ENCODE data around the gene PPIH. TPM values are rescaled to one million over a fixed set of nuclear protein-coding genes. Genes with fewer than 3 reads are reported as not detected.
"Not testable (repeated sequence)": the region's sequence is repeated elsewhere in the genome, so short reads cannot be mapped to it uniquely, and the experiment has no call there.

Gene PPIH
- total RNA-seq, 2 experiments from 2014 or later = 90.3 to 98.6 TPM

GRCh38 chr1:42674214-42674613, 16.0 kb downstream of the PPIH start:
- Mint-ChIP-seq H3K27ac (peak overlapping the region; percentile 22), H3K27me3 (no peaks in the 10 kb centered on the region), H3K9me3 (no peaks in the 10 kb centered on the region), H3K4me3 (no peak overlapping the region), H3K4me1 (peaks cover 6% of the 10 kb centered on the region), H3K36me3 (peaks cover 13% of the 10 kb centered on the region)
- ATAC-seq (ENCODE audit: low read depth) = no peak
- no peak for DNase-seq
- POLR2A ChIA-PET = interaction anchor here (0.6 kb wide), 1 partner anchor 596 kb away, joined by 3 read pairs; the partner anchor contains the start of gene TMEM125

GRCh38 chr1:42674682-42675081, 16.5 kb downstream of the PPIH start:
- Mint-ChIP-seq H3K27me3 (no peaks in the 10 kb centered on the region), H3K36me3 (peaks cover 13% of the 10 kb centered on the region), H3K4me1 (peaks cover 6% of the 10 kb centered on the region), H3K9me3 (no peaks in the 10 kb centered on the region), H3K4me3 (no peak overlapping the region), H3K27ac (peak overlapping the region; percentile 22)
- no peak for ATAC-seq (ENCODE audit: low read depth)
- POLR2A ChIA-PET = no interaction called here
- DNase-seq = no peak

- no peak overlapping the region for H3K27ac Mint-ChIP-seq
- no peak overlapping the region for H3K4me3 Mint-ChIP-seq
- H3K4me1 Mint-ChIP-seq = peaks cover 9% of the 10 kb centered on the region
- H3K36me3 Mint-ChIP-seq = peaks cover 11% of the 10 kb centered on the region
- ATAC-seq (ENCODE audit: low read depth) = no peak
- no peak for DNase-seq
- POLR2A ChIA-PET = no interaction called here
- H3K9me3 Mint-ChIP-seq = no peaks in the 10 kb centered on the region
- no peaks in the 10 kb centered on the region for H3K27me3 Mint-ChIP-seq
These were observed 17.2 kb downstream of the PPIH start for GRCh38 chr1:42675467-42675866.

- Mint-ChIP-seq H3K4me3 (no peak overlapping the region), H3K36me3 (peaks cover 9% of the 10 kb centered on the region), H3K27ac (no peak overlapping the region), H3K9me3 (no peaks in the 10 kb centered on the region), H3K4me1 (peaks cover 16% of the 10 kb centered on the region), H3K27me3 (no peaks in the 10 kb centered on the region)
- POLR2A ChIA-PET = interaction anchor here (1.0 kb wide), 1 partner anchor 90 kb away, joined by 4 read pairs; the partner anchor contains the start of genes C1orf50 and P3H1
- no peak for DNase-seq
- no peak for ATAC-seq (ENCODE audit: low read depth)
These were observed 18.4 kb downstream of the PPIH start for GRCh38 chr1:42676534-42677087.

GRCh38 chr1:42679364-42679983, 21.3 kb downstream of the PPIH start:
- Mint-ChIP-seq H3K27ac (peak overlapping the region; percentile 5), H3K27me3 (no peaks in the 10 kb centered on the region), H3K36me3 (peaks cover 18% of the 10 kb centered on the region), H3K4me3 (no peak overlapping the region), H3K4me1 (peaks cover 19% of the 10 kb centered on the region), H3K9me3 (no peaks in the 10 kb centered on the region)
- POLR2A ChIA-PET = interaction anchor here (0.6 to 1.0 kb wide), 3 partner anchors 8 to 220 kb away, joined by 3 to 7 read pairs (median 3); partner anchors contain the start of genes C1orf50 and P3H1
- no peak for DNase-seq
- ATAC-seq (ENCODE audit: low read depth) = no peak

- peak overlapping the region; percentile 5 for H3K27ac Mint-ChIP-seq
- H3K4me3 Mint-ChIP-seq = no peak overlapping the region
- POLR2A ChIA-PET = interaction anchor here (0.6 to 4.7 kb wide), 6 partner anchors 9 to 221 kb away, joined by 3 to 42 read pairs (median 6); partner anchors contain the start of genes C1orf50, P3H1 and PPIH
- H3K9me3 Mint-ChIP-seq = no peaks in the 10 kb centered on the region
- H3K27me3 Mint-ChIP-seq = no peaks in the 10 kb centered on the region
- ATAC-seq (ENCODE audit: low read depth) (no peak), DNase-seq (no peak)
- H3K36me3 Mint-ChIP-seq = peaks cover 24% of the 10 kb centered on the region
- H3K4me1 Mint-ChIP-seq = peaks cover 25% of the 10 kb centered on the region
These were observed 21.8 kb downstream of the PPIH start for GRCh38 chr1:42680055-42680454.

- Mint-ChIP-seq H3K9me3 (no peaks in the 10 kb centered on the region), H3K27me3 (no peaks in the 10 kb centered on the region), H3K36me3 (peaks cover 28% of the 10 kb centered on the region), H3K27ac (peak overlapping the region; percentile 97), H3K4me3 (peak overlapping the region; percentile 94), H3K4me1 (peaks cover 33% of the 10 kb centered on the region)
- no peak for DNase-seq
- ATAC-seq (ENCODE audit: low read depth) = no peak
- POLR2A ChIA-PET = interaction anchor here (0.6 to 4.7 kb wide), 11 partner anchors 10 to 991 kb away, joined by 3 to 42 read pairs (median 7); partner anchors contain the start of genes C1orf50, CCDC30, P3H1 and PPIH
These were observed 22.9 kb downstream of the PPIH start for GRCh38 chr1:42680921-42681683.

- H3K27me3 Mint-ChIP-seq = no peaks in the 10 kb centered on the region
- peak; percentile 92 for DNase-seq
- H3K4me1 Mint-ChIP-seq = peaks cover 39% of the 10 kb centered on the region
- peak; percentile 96 for ATAC-seq (ENCODE audit: low read depth)
- POLR2A ChIA-PET = interaction anchor here (0.6 to 4.7 kb wide), 17 partner anchors 9 to 364 kb away, joined by 3 to 42 read pairs (median 5); partner anchors contain the start of genes C1orf50, CCDC30, P3H1 and PPIH
- peak within 1 kb of the TSS; percentile 95 for H3K4me3 Mint-ChIP-seq
- peak within 1 kb of the TSS; percentile 97 for H3K27ac Mint-ChIP-seq
- H3K9me3 Mint-ChIP-seq = no peaks in the 10 kb centered on the region
- H3K36me3 Mint-ChIP-seq = peaks cover 28% of the 10 kb centered on the region
These were observed 23.7 kb downstream of the PPIH start, which contains the start of gene YBX1 for GRCh38 chr1:42681741-42682483. Gene YBX1 (plus strand): TSS chr1:42682418. CDS start chr1:42682566, 148 bp downstream.

GRCh38 chr1:42682484-42682738, 24.2 kb downstream of the PPIH start:
- H3K27ac Mint-ChIP-seq = peak overlapping the region; percentile 97
- H3K9me3 Mint-ChIP-seq, DNase-seq, H3K27me3 Mint-ChIP-seq: not testable (repeated sequence)
- POLR2A ChIA-PET = interaction anchor here (0.7 to 4.7 kb wide), 16 partner anchors 9 to 365 kb away, joined by 3 to 42 read pairs (median 6); partner anchors contain the start of genes C1orf50, CCDC30, P3H1 and PPCS
- H3K36me3 Mint-ChIP-seq = peaks cover 30% of the 10 kb centered on the region
- ATAC-seq (ENCODE audit: low read depth) = peak; percentile 13
- peaks cover 41% of the 10 kb centered on the region for H3K4me1 Mint-ChIP-seq
- peak overlapping the region; percentile 94 for H3K4me3 Mint-ChIP-seq

- no peaks in the 10 kb centered on the region for H3K27me3 Mint-ChIP-seq
- POLR2A ChIA-PET = interaction anchor here (0.7 to 4.7 kb wide), 15 partner anchors 8 to 365 kb away, joined by 3 to 42 read pairs (median 7); partner anchors contain the start of genes C1orf50, CCDC30, P3H1 and PPCS
- peak; percentile 75 for DNase-seq
- peak; percentile 19 for ATAC-seq (ENCODE audit: low read depth)
- peaks cover 34% of the 10 kb centered on the region for H3K36me3 Mint-ChIP-seq
- peaks cover 46% of the 10 kb centered on the region for H3K4me1 Mint-ChIP-seq
- peak overlapping the region; percentile 88 for H3K27ac Mint-ChIP-seq
- peak overlapping the region; percentile 95 for H3K4me3 Mint-ChIP-seq
- no peaks in the 10 kb centered on the region for H3K9me3 Mint-ChIP-seq
These were observed 24.7 kb downstream of the PPIH start for GRCh38 chr1:42682739-42683531.

GRCh38 chr1:42684139-42684538, 25.9 kb downstream of the PPIH start:
- H3K4me1 Mint-ChIP-seq = peaks cover 57% of the 10 kb centered on the region
- H3K9me3 Mint-ChIP-seq = no peaks in the 10 kb centered on the region
- peaks cover 34% of the 10 kb centered on the region for H3K36me3 Mint-ChIP-seq
- no peaks in the 10 kb centered on the region for H3K27me3 Mint-ChIP-seq
- POLR2A ChIA-PET = interaction anchor here (3.0 to 4.7 kb wide), 5 partner anchors 10 to 162 kb away, joined by 11 to 42 read pairs (median 32); partner anchors contain the start of genes C1orf50, P3H1, PPIH and ZNF691
- peak overlapping the region; percentile 95 for H3K4me3 Mint-ChIP-seq
- DNase-seq = no peak
- H3K27ac Mint-ChIP-seq = peak overlapping the region; percentile 88
- ATAC-seq (ENCODE audit: low read depth) = no peak

- POLR2A ChIA-PET = no interaction called here
- DNase-seq = no peak
- H3K9me3 Mint-ChIP-seq = no peaks in the 10 kb centered on the region
- H3K27ac Mint-ChIP-seq = no peak overlapping the region
- peaks cover 68% of the 10 kb centered on the region for H3K4me1 Mint-ChIP-seq
- H3K4me3 Mint-ChIP-seq = peak overlapping the region; percentile 44
- no peak for ATAC-seq (ENCODE audit: low read depth)
- H3K36me3 Mint-ChIP-seq = peaks cover 33% of the 10 kb centered on the region
- no peaks in the 10 kb centered on the region for H3K27me3 Mint-ChIP-seq
These were observed 28.2 kb downstream of the PPIH start for GRCh38 chr1:42686418-42686817.
